ENCODE data around the gene CLGN. TPM values are rescaled to one million over a fixed set of nuclear protein-coding genes. Genes with fewer than 3 reads are reported as not detected.

Gene CLGN
- total and polyA plus RNA-seq, 2 of the 13 experiments (the other 11 are each of a cell fraction or from before 2014, with no cell fraction given): 7.2 to 17.0 TPM

DNA sequence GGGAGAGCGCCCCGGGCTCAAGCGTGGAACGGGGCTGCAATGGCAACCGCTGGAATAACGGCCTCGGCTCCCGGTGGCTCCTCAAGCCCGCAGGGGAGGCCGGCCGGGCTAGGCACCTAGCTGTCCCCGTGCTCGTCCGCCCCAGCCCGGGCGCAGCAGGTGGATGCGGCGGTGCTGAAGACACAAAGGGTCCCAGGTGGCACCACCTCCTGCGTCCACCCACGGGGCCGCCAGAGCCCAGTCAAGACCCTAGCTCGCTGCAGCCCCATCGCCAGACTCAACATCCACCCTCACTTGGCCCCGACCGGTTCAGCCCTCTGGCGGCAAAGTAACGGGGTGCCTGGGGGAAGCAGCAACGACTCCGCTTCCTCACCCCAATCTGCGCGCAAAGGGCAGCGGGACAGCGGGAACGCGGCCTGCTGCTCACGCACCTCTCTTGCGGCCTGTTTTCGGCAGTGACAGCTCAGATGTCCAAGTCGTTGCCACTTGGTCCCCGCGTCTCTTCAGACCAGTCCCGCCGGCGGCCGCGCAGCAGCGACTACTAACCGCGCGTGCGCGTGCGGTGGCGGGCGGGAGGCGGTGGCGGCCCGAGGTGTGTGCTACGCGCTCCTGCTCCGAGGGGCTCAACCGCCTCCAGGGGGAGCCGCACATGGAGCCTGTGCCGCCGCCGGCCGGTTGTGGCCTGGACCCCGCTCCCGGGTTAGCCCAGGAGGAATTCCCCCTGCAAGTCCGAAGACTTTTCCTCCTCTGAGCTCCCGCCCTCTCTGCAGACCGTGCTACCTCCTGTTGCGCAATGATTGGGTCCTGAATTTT lies at the start of gene CLGN (continued):
- TF ChIP-seq ZBTB7B (CRISPR knock-in tag; IDR thresholded peaks at IDR 0.05) (peak; percentile 87), IKZF1 (IDR thresholded peaks at IDR 0.05) (no peak), ZNF431 (CRISPR knock-in tag; IDR thresholded peaks at IDR 0.05; ENCODE audit: borderline replicate concordance, low read depth) (no peak), THAP11 (CRISPR knock-in tag; IDR thresholded peaks at IDR 0.05) (no peak), TP53 (CRISPR knock-in tag; conservative IDR thresholded peaks at IDR 0.05) (peak; percentile 77; the same call in 1 of the 2 replicates), ZFY (CRISPR knock-in tag; IDR thresholded peaks at IDR 0.05) (peak; percentile 85), ZNF276 (CRISPR knock-in tag; IDR thresholded peaks at IDR 0.05; ENCODE audit: low read depth) (peak; percentile 71; the same call in 1 of the 2 replicates), ZNF547 (CRISPR knock-in tag; IDR thresholded peaks at IDR 0.05) (0 out of 2 replicates have a peak, but pooled peaks have one; percentile 69), EHMT2 (IDR thresholded peaks at IDR 0.05; ENCODE audit: borderline replicate concordance, low read depth, low read length) (no peak), POLR2G (IDR thresholded peaks at IDR 0.05; ENCODE audit: low read depth, low read length) (peak; percentile 57; the same call in 1 of the 2 replicates), ZMYM3 (CRISPR knock-in tag; IDR thresholded peaks at IDR 0.05) (peak; percentile 29; the same call in 1 of the 2 replicates), E2F5 (CRISPR knock-in tag; conservative IDR thresholded peaks at IDR 0.05) (0 out of 2 replicates have a peak, but pooled peaks have one; percentile 27), ZNF280D (CRISPR knock-in tag; IDR thresholded peaks at IDR 0.05) (no peak; the same call in 1 of the 2 replicates), ZFAT (CRISPR knock-in tag; conservative IDR thresholded peaks at IDR 0.05) (no peak), POGK (CRISPR knock-in tag; conservative IDR thresholded peaks at IDR 0.05) (peak; percentile 75)
- TF ChIP-seq, protein P1, sequence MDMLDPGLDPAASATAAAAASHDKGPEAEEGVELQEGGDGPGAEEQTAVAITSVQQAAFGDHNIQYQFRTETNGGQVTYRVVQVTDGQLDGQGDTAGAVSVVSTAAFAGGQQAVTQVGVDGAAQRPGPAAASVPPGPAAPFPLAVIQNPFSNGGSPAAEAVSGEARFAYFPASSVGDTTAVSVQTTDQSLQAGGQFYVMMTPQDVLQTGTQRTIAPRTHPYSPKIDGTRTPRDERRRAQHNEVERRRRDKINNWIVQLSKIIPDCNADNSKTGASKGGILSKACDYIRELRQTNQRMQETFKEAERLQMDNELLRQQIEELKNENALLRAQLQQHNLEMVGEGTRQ (IDR thresholded peaks at IDR 0.05; ENCODE audit: low read depth, low read length): no peak
- TF ChIP-seq, protein P1 (CRISPR knock-in tag; IDR thresholded peaks at IDR 0.05; ENCODE audit: borderline replicate concordance): no peak; the same call in 1 of the 2 replicates
- TF ChIP-seq, protein P2, sequence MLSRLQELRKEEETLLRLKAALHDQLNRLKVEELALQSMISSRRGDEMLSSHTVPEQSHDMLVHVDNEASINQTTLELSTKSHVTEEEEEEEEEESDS (CRISPR knock-in tag; IDR thresholded peaks at IDR 0.05; ENCODE audit: borderline replicate concordance): 0 out of 2 replicates have a peak, but pooled peaks have one; percentile 29
